Hair follicle dermal papilla cell (primary cell): ENCODE results near the gene IZUMO4. TPM values are rescaled to one million over a fixed set of nuclear protein-coding genes. Genes with fewer than 3 reads are reported as not detected.

Experiments used
- total RNA-seq: library from RNA; depleted of rRNA; stranded (reverse); fragments of >200 nt; gene quantifications from 2 replicates; pipeline ENCODE4 v1.2.3, GENCODE V29; 2012

The IZUMO4 gene
- total RNA-seq: 1.7 and 2.6 TPM in 2 replicates

GRCh38 chr19:2096480-2097202, at the start of gene IZUMO4:
TSS of gene IZUMO4 (plus strand) at chr19:2096915. CDS start at chr19:2096946, 31 bp downstream.

GRCh38 chr19:2050991-2051772, 45.5 kb upstream of the IZUMO4 start, which contains the start of gene MKNK2:
TSS of gene MKNK2 (minus strand) at chr19:2051244. CDS start at chr19:2050851, 393 bp downstream.

GRCh38 chr19:2096034-2096479, 658 bp upstream of the IZUMO4 start, which contains the start of gene MOB3A:
TSS of gene MOB3A (minus strand) at chr19:2096326. CDS start at chr19:2078560, 17,766 bp downstream.

Other genes starting within 250 kb of the IZUMO4 start
- gene REXO1, start 248.4 kb upstream of the IZUMO4 start, total RNA-seq: 12.5 and 15.3 TPM in 2 replicates
- 17.5 and 18.0 TPM in 2 replicates for gene KLF16, start 233.3 kb upstream of the IZUMO4 start, total RNA-seq
- 63.3 and 75.2 TPM in 2 replicates for gene ABHD17A, start 211.4 kb upstream of the IZUMO4 start, total RNA-seq
- 5.0 and 5.8 TPM in 2 replicates for gene ADAT3, start 191.5 kb upstream of the IZUMO4 start, total RNA-seq
- gene SCAMP4, start 191.5 kb upstream of the IZUMO4 start, total RNA-seq: 64.8 and 74.0 TPM in 2 replicates
- 88.3 and 93.0 TPM in 2 replicates for gene CSNK1G2, start 155.7 kb upstream of the IZUMO4 start, total RNA-seq
- gene BTBD2, start 81.2 kb upstream of the IZUMO4 start, total RNA-seq: 74.3 and 79.5 TPM in 2 replicates
- gene MKNK2, start 45.7 kb upstream of the IZUMO4 start, total RNA-seq: 64.0 and 65.4 TPM in 2 replicates
- gene MOB3A, start 589 bp upstream of the IZUMO4 start, total RNA-seq: 65.2 and 66.1 TPM in 2 replicates
- gene AP3D1, start 54.7 kb downstream of the IZUMO4 start, total RNA-seq: 146 and 181 TPM in 2 replicates
- gene DOT1L, start 67.0 kb downstream of the IZUMO4 start, total RNA-seq: 5.2 and 8.3 TPM in 2 replicates
- gene PLEKHJ1, start 139.4 kb downstream of the IZUMO4 start, total RNA-seq: 33.8 and 37.4 TPM in 2 replicates
- 20.9 and 33.6 TPM in 2 replicates for gene SF3A2, start 139.9 kb downstream of the IZUMO4 start, total RNA-seq
- 1.6 and 2.1 TPM in 2 replicates for gene AMH, start 152.4 kb downstream of the IZUMO4 start, total RNA-seq
- gene JSRP1, start 159.5 kb downstream of the IZUMO4 start, total RNA-seq: not detected in 2 replicates
- under 0.01 TPM in 1 of 2 replicates, not detected in the other for gene PEAK3, start 185.3 kb downstream of the IZUMO4 start, total RNA-seq
- gene LINGO3, start 211.2 kb downstream of the IZUMO4 start, total RNA-seq: not detected in 2 replicates
- gene LSM7, start 231.7 kb downstream of the IZUMO4 start, total RNA-seq: 50.0 and 52.1 TPM in 2 replicates
- 29.3 and 36.0 TPM in 2 replicates for gene SPPL2B, start 231.8 kb downstream of the IZUMO4 start, total RNA-seq